Bronchial epithelial cell (primary cell): Measurements from ENCODE around the gene HES4. TPM values are rescaled to one million over a fixed set of nuclear protein-coding genes. Genes with fewer than 3 reads are reported as not detected.
A peak's percentile ranks its signal among the peaks of the same experiment; 100 is the strongest.

ENCODE experiments used
- DNase-seq: peaks from one replicate; pipeline ENCODE4 v3.0.0-alpha.2; 2010; ENCODE audit warnings: low read depth
- FAIRE-seq: peaks from 2 replicates; lab custom pipeline; 2011; peaks lifted over from hg19 to GRCh38; lab: Jason Lieb, UNC
- H3K27me3 ChIP-seq: 2 replicates; pipeline ENCODE4 v1.5.1; 2011; ENCODE audit warnings: low read length; ENCODE audit not compliant: control insufficient read depth, insufficient read depth
- H3K36me3 ChIP-seq: 2 replicates; pipeline ENCODE4 v1.5.1; 2011; ENCODE audit warnings: low read length; ENCODE audit not compliant: control insufficient read depth, insufficient read depth
- H3K4me3 ChIP-seq: 2 replicates; pipeline ENCODE4 v1.5.1; 2011; ENCODE audit warnings: mild to moderate bottlenecking, low read depth, low read length, control low read depth
- CTCF ChIP-seq: IDR thresholded peaks from 2 replicates; pipeline ENCODE4 v1.5.1; 2011; ENCODE audit warnings: mild to moderate bottlenecking, moderate library complexity, low read length, control low read depth, inconsistent platforms; ENCODE audit not compliant: insufficient read depth, severe bottlenecking
- total RNA-seq: library from RNA; depleted of rRNA; stranded (reverse); fragments of >200 nt; gene quantifications from 2 replicates; pipeline ENCODE4 v1.2.1, GENCODE V29; 2014

HES4 gene
- total RNA-seq, 1 donor from 2014 or later = 42.6 TPM

- DNase-seq (peak; percentile 33), FAIRE-seq (no peak)
- H3K4me3 ChIP-seq = no peak overlapping the region
- peaks cover 11% of the 10 kb centered on the region for H3K36me3 ChIP-seq
- H3K27me3 ChIP-seq = no peaks in the 10 kb centered on the region
- TF ChIP-seq CTCF = no peak
These were observed 28.7 kb downstream of the HES4 start for GRCh38 chr1:970973-971730.

GRCh38 chr1:970242-970972 is 29.5 kb downstream of the HES4 start:
- Histone ChIP-seq H3K36me3 (peaks cover 11% of the 10 kb centered on the region), H3K27me3 (no peaks in the 10 kb centered on the region), H3K4me3 (no peak overlapping the region)
- FAIRE-seq (no peak), DNase-seq (no peak)
- TF ChIP-seq CTCF = no peak

GRCh38 chr1:969260-969855 is 30.5 kb downstream of the HES4 start:
- H3K27me3 ChIP-seq = no peaks in the 10 kb centered on the region
- peak; percentile 97 for FAIRE-seq
- H3K4me3 ChIP-seq = no peak overlapping the region
- no peak for TF ChIP-seq CTCF
- no peak for DNase-seq
- H3K36me3 ChIP-seq = peaks cover 11% of the 10 kb centered on the region

GRCh38 chr1:967466-968343 is 32.2 kb downstream of the HES4 start:
- TF ChIP-seq CTCF = no peak
- no peaks in the 10 kb centered on the region for H3K27me3 ChIP-seq
- no peak for DNase-seq
- FAIRE-seq = peak; percentile 72
- peaks cover 12% of the 10 kb centered on the region for H3K36me3 ChIP-seq
- peak overlapping the region; percentile 99 for H3K4me3 ChIP-seq

- DNase-seq = peak; percentile 70
- peak overlapping the region; percentile 99 for H3K4me3 ChIP-seq
- no peak for FAIRE-seq
- no peak for TF ChIP-seq CTCF
- no peaks in the 10 kb centered on the region for H3K27me3 ChIP-seq
- peaks cover 13% of the 10 kb centered on the region for H3K36me3 ChIP-seq
These were observed 33.1 kb downstream of the HES4 start for GRCh38 chr1:966704-967300.
